Stimulated activated CD4-positive, alpha-beta T cell treated with anti-CD3 and anti-CD28 coated beads, Interleukin-12 subunit alpha, Interleukin-12 subunit beta, amount 100 ng/mL, for 48 hours (primary cell): ENCODE data around the gene C1orf167.

ENCODE experiments used
- DNase-seq, 3 donors: peaks; one replicate each; pipeline ENCODE4 v3.0.0-alpha.2; 2020; ENCODE audit warnings: low read depth in 2 of 3, low spot score in 1 of 3

C1orf167 gene

GRCh38 chr1:11784256-11784992 lies 22.4 kb downstream of the C1orf167 start:
- no peak for DNase-seq

DNA sequence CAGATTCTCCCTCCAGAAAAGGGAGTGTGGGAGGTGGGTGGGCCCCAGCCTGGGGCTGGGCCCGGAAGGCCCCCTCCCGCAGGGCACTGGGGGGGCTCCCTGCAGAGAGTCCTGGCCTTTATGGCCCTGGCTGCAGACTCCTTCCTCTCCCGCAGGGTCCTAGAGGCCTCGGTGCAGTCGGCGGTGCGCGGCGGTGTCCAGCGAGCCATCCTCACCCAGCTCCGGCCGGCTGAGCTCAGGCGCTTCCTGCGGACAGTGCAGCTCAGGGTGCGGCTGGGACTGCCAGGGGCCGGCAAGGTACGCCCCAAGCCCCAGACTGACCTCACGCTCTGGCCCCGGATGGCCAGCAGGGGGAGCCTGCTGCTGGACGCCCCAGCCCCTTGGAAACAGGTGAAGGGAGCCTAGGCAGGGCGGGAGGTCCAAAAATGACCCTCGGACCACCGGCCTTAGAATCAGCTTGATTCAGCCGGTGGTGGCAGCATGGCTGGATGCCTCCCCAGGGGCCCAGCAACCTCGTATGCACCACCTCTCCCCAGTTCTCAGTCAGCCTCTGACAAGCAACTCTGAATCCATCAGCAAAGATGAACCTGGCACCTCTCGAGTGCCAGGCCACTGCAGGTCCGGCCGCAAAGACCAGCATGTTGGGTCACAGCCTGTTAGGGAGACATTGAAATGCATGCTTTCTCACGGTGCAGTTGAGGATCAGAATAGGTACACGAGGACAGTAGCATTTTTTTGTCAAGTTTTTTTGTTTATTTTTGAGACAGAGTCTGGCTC lies 23.2 kb downstream of the C1orf167 start:
- peak in 1 of 3 donors; percentile 38 for DNase-seq

- no peak for DNase-seq
Measured at GRCh38 chr1:11786168-11786567, 24.2 kb downstream of the C1orf167 start.

DNA sequence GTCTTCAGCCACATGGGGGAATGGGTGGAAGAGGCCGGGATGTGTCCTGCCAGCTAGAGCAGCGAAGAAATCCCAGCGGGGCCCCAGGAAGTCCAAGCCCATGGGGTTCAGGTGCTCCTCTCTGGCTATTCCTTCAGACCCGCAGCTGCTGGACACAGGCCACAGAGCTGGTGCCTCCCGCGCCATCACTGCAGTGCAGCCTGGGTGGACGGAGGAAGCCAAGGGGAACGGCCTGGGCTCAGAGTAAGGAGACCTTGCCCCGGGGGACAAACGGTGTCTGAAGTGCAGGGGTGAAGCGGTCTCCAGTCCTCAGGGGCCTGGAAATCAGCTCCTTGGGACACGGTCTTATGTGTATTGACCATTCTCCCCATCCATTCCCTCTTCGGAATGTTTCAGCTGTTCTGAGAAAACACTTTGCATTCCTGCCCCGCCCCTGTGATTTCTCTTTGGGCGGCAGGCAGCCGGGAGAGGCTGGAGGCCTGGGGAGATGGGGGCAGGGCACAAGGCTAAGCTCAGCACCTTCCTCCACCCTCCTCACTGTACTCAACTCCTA lies 25.3 kb downstream of the C1orf167 start:
- no peak for DNase-seq

DNA sequence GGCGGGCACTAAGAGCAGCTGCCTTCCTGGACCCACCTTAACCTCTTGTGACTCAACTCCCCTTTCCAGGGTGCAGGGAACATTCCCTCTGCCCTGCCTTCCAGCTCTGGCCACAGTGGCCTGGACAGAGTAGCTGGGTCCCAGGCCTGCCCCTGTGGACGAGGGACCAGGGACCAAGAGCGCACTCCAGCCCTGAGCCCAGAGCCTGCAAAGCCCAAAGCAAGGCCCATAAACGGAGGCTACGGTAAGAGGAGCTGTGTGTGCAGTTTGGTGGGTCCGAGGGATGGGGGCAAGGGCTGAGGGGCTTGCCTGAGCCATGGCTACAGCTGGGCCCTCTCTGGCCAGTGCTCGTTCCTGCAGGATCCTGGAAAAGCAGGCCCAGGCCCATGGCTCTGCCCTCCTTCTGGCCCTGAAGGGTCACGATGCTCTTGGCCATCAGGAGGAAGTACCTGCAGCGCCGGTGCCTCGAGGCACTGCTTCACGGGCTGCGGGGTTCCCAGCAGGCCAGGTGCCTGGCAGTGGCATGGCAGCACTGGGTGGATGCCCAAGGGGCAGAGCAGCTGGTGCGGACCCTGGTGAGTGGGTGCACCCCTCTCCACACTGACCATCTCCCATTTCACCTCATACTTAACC lies 25.9 kb downstream of the C1orf167 start:
- no peak for DNase-seq

GRCh38 chr1:11788549-11789053 lies 26.6 kb downstream of the C1orf167 start:
- DNase-seq, result no peak

DNA sequence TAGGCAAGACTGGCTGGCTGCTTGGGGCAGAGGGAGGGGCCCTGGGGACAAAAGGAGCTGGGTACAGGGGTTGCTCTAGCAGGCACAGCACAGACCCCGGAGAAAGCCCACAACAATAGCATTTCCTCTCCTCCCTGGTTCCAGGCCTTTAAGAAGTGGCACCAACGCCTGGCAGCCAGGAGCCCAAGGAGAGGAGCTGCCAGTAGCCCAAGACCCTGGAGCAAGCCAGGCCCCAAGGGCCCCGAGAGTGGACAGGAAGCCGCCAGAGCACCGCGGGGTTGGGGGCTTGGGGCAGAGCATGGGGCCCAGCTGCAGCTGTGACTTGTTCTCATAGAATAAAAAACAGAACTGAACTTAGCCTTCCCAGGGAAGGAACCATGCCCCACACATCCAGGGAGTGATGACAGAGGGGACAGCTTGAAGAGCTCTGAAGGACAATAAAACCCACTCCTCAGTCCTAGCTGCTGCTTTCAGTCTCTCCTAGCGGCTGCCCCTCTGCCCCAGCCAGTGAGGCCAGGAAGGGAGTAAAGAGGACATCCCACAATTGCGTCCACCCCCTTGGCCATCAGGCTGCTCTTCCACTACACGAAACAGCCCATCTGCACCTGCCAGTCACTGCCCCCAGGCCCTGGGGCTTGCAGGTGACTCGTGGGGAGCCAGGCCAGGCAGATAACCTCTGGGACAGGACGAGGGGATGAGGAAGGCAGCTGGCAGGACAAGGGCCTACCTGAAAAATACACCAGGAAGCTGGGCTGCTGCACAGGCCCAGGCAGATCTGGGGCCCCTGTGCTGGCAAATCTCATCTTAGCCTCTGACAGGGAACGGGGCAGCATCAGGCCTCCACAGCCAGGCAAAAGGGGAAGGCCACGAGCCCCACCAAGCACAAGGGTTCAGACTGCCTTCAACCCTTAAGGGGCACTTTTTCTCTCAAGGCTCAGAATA lies 27.4 kb downstream of the C1orf167 start:
- no peak for DNase-seq

- no peak for DNase-seq
Measured at GRCh38 chr1:11790101-11790879, 28.3 kb downstream of the C1orf167 start.

DNA sequence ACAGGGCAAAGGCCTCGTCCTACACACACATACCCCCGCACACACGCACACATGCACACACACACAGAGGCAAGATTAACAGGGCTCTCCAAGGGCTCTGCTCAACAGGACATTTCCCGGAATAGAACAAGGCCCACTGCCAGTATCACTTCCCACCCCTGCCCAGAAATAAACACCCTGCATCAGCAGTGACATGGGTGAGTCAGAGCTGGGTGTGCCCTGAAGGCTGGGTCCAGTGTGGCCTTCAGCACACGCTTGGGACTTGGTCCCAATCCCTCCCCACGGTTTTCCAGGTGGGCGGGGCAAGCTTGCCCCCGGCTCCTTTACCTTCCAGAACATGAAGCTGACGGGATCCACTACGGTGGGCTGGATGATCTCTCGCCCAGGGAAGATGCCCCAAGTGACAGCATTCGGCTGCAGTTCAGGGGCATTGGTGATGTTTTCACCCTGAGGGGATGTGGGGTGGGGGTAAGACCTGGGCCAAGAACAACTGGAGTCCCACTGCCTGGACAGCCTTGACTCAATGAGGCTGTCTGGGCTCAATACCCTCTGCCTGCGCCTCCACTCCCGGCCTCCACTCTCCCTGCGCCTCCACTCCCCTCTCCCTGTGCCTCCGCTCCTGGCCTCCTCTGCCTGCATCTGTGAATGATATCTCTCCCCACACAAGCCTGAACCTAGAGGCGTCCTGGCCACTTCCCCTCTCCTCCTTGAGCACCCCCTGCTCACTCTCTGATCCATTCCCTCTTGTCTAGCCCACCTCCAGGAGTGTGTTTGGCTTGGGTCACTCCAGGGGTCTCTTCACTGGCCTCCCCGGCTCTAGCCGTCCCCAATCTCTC lies 29.1 kb downstream of the C1orf167 start:
- no peak for DNase-seq

DNA sequence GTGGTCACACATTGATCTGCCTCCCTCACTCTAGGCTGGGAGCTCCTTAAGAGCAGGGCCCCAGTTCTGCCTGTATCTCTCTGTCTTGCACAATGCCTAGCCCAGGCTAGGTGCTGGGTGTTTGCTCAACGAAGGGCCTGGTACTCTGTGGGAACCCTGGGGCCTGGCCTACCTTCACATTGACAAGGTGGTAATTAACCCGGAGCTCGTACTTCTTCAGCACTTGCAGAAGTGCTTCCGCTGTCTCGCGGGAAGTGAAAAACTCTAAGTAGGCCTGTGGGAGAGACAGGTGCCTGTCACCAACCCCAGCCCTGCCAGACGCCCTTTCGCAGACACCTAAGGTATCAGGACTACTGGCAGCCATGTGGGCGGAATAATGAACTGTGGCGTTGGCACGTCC lies 30.1 kb downstream of the C1orf167 start:
- DNase-seq, result no peak

GRCh38 chr1:11793819-11794218 lies 31.8 kb downstream of the C1orf167 start:
- no peak for DNase-seq

GRCh38 chr1:11794446-11795237 lies 32.6 kb downstream of the C1orf167 start:
- DNase-seq, result no peak

DNA sequence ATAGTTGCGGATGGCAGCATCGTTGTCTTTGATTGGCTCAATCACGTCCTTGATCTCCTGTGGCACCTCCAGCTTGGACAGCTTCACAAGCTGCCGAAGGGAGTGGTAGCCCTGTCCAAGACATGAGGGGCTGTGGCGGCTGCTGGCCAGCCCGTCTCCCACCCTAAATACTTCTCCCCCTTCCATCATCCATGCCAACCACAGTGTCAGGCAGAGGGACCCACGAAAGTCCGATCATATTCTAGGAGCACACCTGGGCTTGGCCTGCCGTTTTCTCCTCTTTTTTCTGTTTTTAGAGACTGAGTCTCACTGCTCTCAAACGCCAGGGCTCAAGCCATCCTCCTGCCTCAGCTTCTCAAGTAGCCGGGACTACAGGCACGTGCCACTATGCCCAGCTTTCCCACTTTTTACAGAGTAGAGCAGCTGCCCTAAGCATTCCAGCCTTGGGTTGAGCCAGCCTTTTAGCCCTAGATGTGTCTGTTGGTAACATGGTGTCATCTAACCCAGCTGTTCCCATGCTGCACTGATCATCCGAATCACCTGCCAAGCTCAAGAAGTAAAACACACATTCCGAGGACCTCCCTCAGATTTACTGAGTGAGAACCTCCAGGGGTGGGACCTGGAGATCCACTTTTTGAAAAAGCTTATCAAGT lies 33.4 kb downstream of the C1orf167 start:
- no peak for DNase-seq

GRCh38 chr1:11796036-11796828 lies 34.2 kb downstream of the C1orf167 start:
- no peak for DNase-seq

- no peak for DNase-seq
Measured at GRCh38 chr1:11797525-11798216, 35.7 kb downstream of the C1orf167 start.

DNA sequence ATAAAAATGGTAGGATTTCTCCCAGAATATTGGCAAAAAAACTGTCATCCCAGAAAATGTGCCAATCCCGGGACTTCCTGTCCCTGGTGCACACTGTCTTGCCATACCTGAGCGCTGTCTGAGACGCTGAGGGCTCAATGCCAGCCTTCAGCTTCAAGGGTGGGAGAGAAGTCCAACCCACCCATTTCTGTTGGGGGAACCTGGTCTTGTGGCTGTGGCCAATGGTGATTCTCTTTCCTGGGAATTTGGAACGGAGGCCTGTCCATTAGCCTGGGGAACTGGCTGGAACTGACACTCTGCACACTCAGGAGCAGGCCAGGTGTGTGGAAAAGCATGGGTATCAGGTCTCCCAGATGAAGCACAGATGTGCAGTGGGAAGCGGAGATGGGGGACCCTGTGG lies 37.1 kb downstream of the C1orf167 start:
- DNase-seq, result no peak
